ENCODE data around the gene NCBP2. TPM values are rescaled to one million over a fixed set of nuclear protein-coding genes. Genes with fewer than 3 reads are reported as not detected.
"Not testable (repeated sequence)": the region's sequence is repeated elsewhere in the genome, so short reads cannot be mapped to it uniquely, and the experiment has no call there.

The NCBP2 gene
- total RNA-seq, 1 donor from 2014 or later, result 16.9 TPM

- no peak overlapping the region for H3K27ac ChIP-seq
- TF ChIP-seq CTCF (IDR thresholded peaks at IDR 0.05), result no peak
- no peaks in the 10 kb centered on the region for H3K9me3 ChIP-seq
- no peak for DNase-seq (ENCODE audit: low spot score in 2 of 2)
- H3K4me3 ChIP-seq, result no peak overlapping the region
- H3K36me3 ChIP-seq, result peaks cover 6% of the 10 kb centered on the region in 2 donors
- no peaks in the 10 kb centered on the region for H3K27me3 ChIP-seq
- intact Hi-C loops (cut with DNase I), result no loop called here
- H3K4me1 ChIP-seq, result no peaks in the 10 kb centered on the region
Observed at GRCh38 chr3:196949285-196949619, 6.9 kb upstream of the NCBP2 start.

GRCh38 chr3:196948442-196949284, 6.3 kb upstream of the NCBP2 start:
- no peaks in the 10 kb centered on the region for H3K9me3 ChIP-seq
- intact Hi-C loops (cut with DNase I), result no loop called here
- DNase-seq (ENCODE audit: low spot score in 2 of 2), result no peak
- H3K36me3 ChIP-seq, result peaks cover 6% of the 10 kb centered on the region in 2 donors
- H3K4me1 ChIP-seq, result peaks cover 1 to 2% of the 10 kb centered on the region in 2 donors
- no peak overlapping the region for H3K27ac ChIP-seq
- TF ChIP-seq CTCF (IDR thresholded peaks at IDR 0.05), result no peak
- no peaks in the 10 kb centered on the region for H3K27me3 ChIP-seq
- no peak overlapping the region for H3K4me3 ChIP-seq

GRCh38 chr3:196947860-196948441, 5.6 kb upstream of the NCBP2 start:
- Histone ChIP-seq H3K4me1 (peaks cover 7 to 8% of the 10 kb centered on the region in 2 donors), H3K27me3 (no peaks in the 10 kb centered on the region), H3K36me3 (peaks cover 6% of the 10 kb centered on the region in 2 donors), H3K9me3 (no peaks in the 10 kb centered on the region), H3K27ac (no peak overlapping the region), H3K4me3 (no peak overlapping the region)
- no peak for DNase-seq (ENCODE audit: low spot score in 2 of 2)
- no peak for TF ChIP-seq CTCF (IDR thresholded peaks at IDR 0.05)
- intact Hi-C loops (cut with DNase I), result no loop called here

- no peaks in the 10 kb centered on the region for H3K27me3 ChIP-seq
- no peak for DNase-seq (ENCODE audit: low spot score in 2 of 2)
- H3K9me3 ChIP-seq, result no peaks in the 10 kb centered on the region
- H3K36me3 ChIP-seq, result peaks cover 6% of the 10 kb centered on the region in 2 donors
- TF ChIP-seq CTCF (IDR thresholded peaks at IDR 0.05), result no peak
- intact Hi-C loops (cut with DNase I), result no loop called here
- no peak overlapping the region for H3K4me3 ChIP-seq
- H3K27ac ChIP-seq, result no peak overlapping the region
- peaks cover 7 to 8% of the 10 kb centered on the region in 2 donors for H3K4me1 ChIP-seq
Observed at GRCh38 chr3:196947136-196947859, 5.0 kb upstream of the NCBP2 start.

- peaks cover 14 to 17% of the 10 kb centered on the region in 2 donors for H3K4me1 ChIP-seq
- H3K36me3 ChIP-seq; H3K4me3 ChIP-seq; H3K9me3 ChIP-seq; DNase-seq (ENCODE audit: low spot score in 2 of 2); H3K27ac ChIP-seq; H3K27me3 ChIP-seq: not testable (repeated sequence)
- intact Hi-C loops (cut with DNase I), result loop anchor here (5.0 kb wide), 2 partner anchors 207 to 232 kb away; partner anchors contain the start of genes CEP19, PAK2 and PIGX
Observed at GRCh38 chr3:196944037-196944790, 1.9 kb upstream of the NCBP2 start.
